HCT116 (cell line): ENCODE results near the gene C14orf132. TPM values are rescaled to one million over a fixed set of nuclear protein-coding genes. Genes with fewer than 3 reads are reported as not detected.

ENCODE experiments used
- ATAC-seq: fragments of 200-7000 bp; cut with Tn5 transposase; 2 replicates; pipeline ENCODE4 v1.9.1; 2020; ENCODE audit warnings: mild to moderate bottlenecking, moderate library complexity
- BruUV-seq: library from RNA; stranded (reverse); fragments of 400-500 nt; replicated peaks from 2 replicates; lab custom pipeline; 2021; lab: Mats Ljungman, UMichigan
- CTCF ChIA-PET: fragments of 300-600 bp; sonication (Branson Sonifier 250); formaldehyde crosslinking; loops from one replicate; lab custom pipeline; 2021; ENCODE audit warnings: antibody characterized with exemption; lab: Charles Lee
- POLR2A ChIA-PET: fragments of 300-600, 350-600 bp; sonication (Branson Sonifier 250); formaldehyde crosslinking; loops from one replicate; lab custom pipeline; 2021; ENCODE audit warnings: antibody characterized with exemption; lab: Charles Lee
- RAD21 ChIA-PET, 2 experiments: fragments of 300-600 bp; sonication (Branson Sonifier 250); formaldehyde crosslinking; loops; one replicate each; lab custom pipeline; 2023; ENCODE audit warnings: low total read pairs in 2 of 2; ENCODE audit not compliant: uncharacterized antibody in 2 of 2, unreplicated experiment in 2 of 2, low non-redundant PET in 1 of 2; lab: Charles Lee
- DNase-seq: peaks from one replicate; pipeline ENCODE4 v3.0.0-alpha.2; 2010; ENCODE audit warnings: low read depth, low spot score
- H2AFZ ChIP-seq: fragments of 200-600 bp; shearing (Covaris generic), sonication (generic); 2 replicates; pipeline ENCODE4 v1.6.1; 2017; ENCODE audit warnings: low read depth, mixed run types, mixed read lengths, antibody characterized with exemption, low read length; ENCODE audit not compliant: poor library complexity, severe bottlenecking
- H3K27ac ChIP-seq: 2 replicates; pipeline ENCODE4 v1.5.1; 2012; ENCODE audit warnings: low read depth, low read length
- H3K27me3 ChIP-seq: fragments of 200-600 bp; sonication (generic); 2 replicates; pipeline ENCODE4 v1.6.1; 2016; ENCODE audit warnings: mixed run types, low read length, mixed read lengths; ENCODE audit not compliant: insufficient read depth
- H3K36me3 ChIP-seq, 2 experiments: fragments of 200-500 bp in 1 of 2; fragments of 200-600 bp in 1 of 2; sonication (Bioruptor generic) in 1 of 2; sonication (generic) in 1 of 2; 2 replicates each; pipeline versions ENCODE4 v1.5.1 to v1.6.1; 2014 to 2016; ENCODE audit warnings: low read length in 2 of 2, inconsistent platforms in 1 of 2, mixed read lengths in 1 of 2, mixed run types in 1 of 2; ENCODE audit not compliant: insufficient read depth in 2 of 2, control insufficient read depth in 1 of 2
- H3K4me1 ChIP-seq, 2 experiments: fragments of 200-600 bp in 1 of 2; sonication (generic) in 1 of 2; 2 replicates each; pipeline versions ENCODE4 v1.5.1 to v1.6.1; 2012 to 2017; ENCODE audit warnings: low read length in 2 of 2, inconsistent platforms in 1 of 2, mild to moderate bottlenecking in 1 of 2, mixed read lengths in 1 of 2, mixed run types in 1 of 2, moderate library complexity in 1 of 2; ENCODE audit not compliant: insufficient read depth in 2 of 2, control insufficient read depth in 1 of 2
- H3K4me2 ChIP-seq: fragments of 200-600 bp; sonication (generic); 2 replicates; pipeline ENCODE4 v1.6.1; 2017; ENCODE audit warnings: mixed run types, low read length, mixed read lengths
- H3K4me3 ChIP-seq, 2 experiments: fragments of 200-600 bp in 1 of 2; sonication (generic) in 1 of 2; replicated peaks in 1 of 2; 2 replicates each; pipeline ENCODE4 v1.5.1; 2011 to 2016; ENCODE audit warnings: low read length in 2 of 2, control low read depth in 1 of 2, low read depth in 1 of 2, mild to moderate bottlenecking in 1 of 2, mixed read lengths in 1 of 2, mixed run types in 1 of 2
- H3K79me2 ChIP-seq: fragments of 200-600 bp; sonication (generic); 2 replicates; pipeline ENCODE4 v1.6.1; 2017; ENCODE audit warnings: mild to moderate bottlenecking, mixed run types, low read length, moderate library complexity, mixed read lengths; ENCODE audit not compliant: insufficient read depth
- H3K9ac ChIP-seq: fragments of 200-600 bp; sonication (generic); 2 replicates; pipeline ENCODE4 v1.6.1; 2016; ENCODE audit warnings: low read length, mixed read lengths
- H3K9me2 ChIP-seq: fragments of 200-600 bp; sonication (generic), shearing (Covaris generic); 2 replicates; pipeline ENCODE4 v1.6.1; 2017; ENCODE audit warnings: mixed run types, mild to moderate bottlenecking, moderate library complexity; ENCODE audit not compliant: insufficient read depth
- H3K9me3 ChIP-seq, 2 experiments: fragments of 200-500 bp in 1 of 2; fragments of 200-600 bp in 1 of 2; sonication (Bioruptor generic) in 1 of 2; sonication (generic) in 1 of 2; 2 replicates each; pipeline ENCODE4 v1.6.1; 2014 to 2017; ENCODE audit warnings: low read length in 2 of 2, mixed read lengths in 2 of 2, inconsistent platforms in 1 of 2, low read depth in 1 of 2, mild to moderate bottlenecking in 1 of 2, mixed run types in 1 of 2, moderate library complexity in 1 of 2; ENCODE audit not compliant: control insufficient read depth in 1 of 2, insufficient read depth in 1 of 2
- H4K20me1 ChIP-seq: fragments of 200-600 bp; sonication (generic), shearing (Covaris generic); 2 replicates; pipeline ENCODE4 v1.6.1; 2017; ENCODE audit warnings: mixed run types, mild to moderate bottlenecking, moderate library complexity; ENCODE audit not compliant: insufficient read depth
- CBX3 ChIP-seq: IDR thresholded peaks from 2 replicates; pipeline ENCODE4 v1.6.1; 2012; ENCODE audit warnings: low read depth
- CTCF ChIP-seq, 3 experiments: fragments of 200-600 bp in 1 of 3; sonication (generic) in 1 of 3; IDR thresholded peaks in 2 of 3; conservative IDR thresholded peaks in 1 of 3; 2 replicates each; pipeline ENCODE4 v1.5.1; 2012 to 2017; ENCODE audit warnings: low read depth in 2 of 3, low read length in 2 of 3, antibody characterized with exemption in 1 of 3, borderline replicate concordance in 1 of 3, control low read depth in 1 of 3, mild to moderate bottlenecking in 1 of 3, mixed read lengths in 1 of 3, mixed run types in 1 of 3, moderate library complexity in 1 of 3; ENCODE audit not compliant: insufficient read depth in 1 of 3
- EZH2 ChIP-seq: fragments of 200-600 bp; sonication (generic); IDR thresholded peaks from 2 replicates; pipeline ENCODE4 v1.6.1; 2017; ENCODE audit warnings: antibody characterized with exemption, mixed run types
- EZH2phosphoT487 ChIP-seq: fragments of 200-600 bp; IDR thresholded peaks from 2 replicates; pipeline ENCODE4 v1.6.1; 2018; ENCODE audit warnings: antibody characterized with exemption, borderline replicate concordance
- RAD21 ChIP-seq: IDR thresholded peaks from 2 replicates; pipeline ENCODE4 v1.6.1; 2012; ENCODE audit warnings: low read depth, mild to moderate bottlenecking
- REST ChIP-seq: IDR thresholded peaks from 2 replicates; pipeline ENCODE4 v1.6.1; 2012; ENCODE audit warnings: low read depth
- SIN3A ChIP-seq: IDR thresholded peaks from 2 replicates; pipeline ENCODE4 v1.6.1; 2012; ENCODE audit warnings: low read depth
- SRF ChIP-seq: IDR thresholded peaks from 2 replicates; pipeline ENCODE4 v1.6.1; 2012; ENCODE audit warnings: low read depth
- TCF7L2 ChIP-seq: IDR thresholded peaks from 2 replicates; pipeline ENCODE4 v1.7.0; 2011; ENCODE audit warnings: borderline replicate concordance, inconsistent platforms; ENCODE audit not compliant: insufficient read depth, insufficient read length; ENCODE audit errors: extremely low read depth
- ZBTB33 ChIP-seq: IDR thresholded peaks from 2 replicates; pipeline ENCODE4 v1.6.1; 2011; ENCODE audit warnings: mild to moderate bottlenecking, low read length, moderate library complexity; ENCODE audit not compliant: insufficient replicate concordance; ENCODE audit errors: extremely low read depth
- intact Hi-C: fragments of 100-400 bp; cut with micrococcal nuclease; formaldehyde crosslinking; loops from 2 replicates; pipeline ENCODE4 v1.10.0; 2022
- total RNA-seq: library from RNA; stranded (reverse); gene quantifications from one replicate; pipeline ENCODE4 v1.2.1, GENCODE V29; 2021; ENCODE audit not compliant: unreplicated experiment

Gene C14orf132
- total RNA-seq, 1 experiment from 2014 or later = 3.4 TPM

- TF ChIP-seq ZBTB33 = no peak
- TF ChIP-seq REST = no peak
- TF ChIP-seq SIN3A = no peak
- TF ChIP-seq EZH2phosphoT487 = no peak
These were observed 43.5 kb downstream of the C14orf132 start (continued) for GRCh38 chr14:96082420-96083300.

- intact Hi-C loops = no loop called here
- H3K4me2 ChIP-seq = no peak overlapping the region
- no peaks in the 10 kb centered on the region for H4K20me1 ChIP-seq
- no peaks in the 10 kb centered on the region for H3K27me3 ChIP-seq
- H3K27ac ChIP-seq = no peak overlapping the region
- no peak for TF ChIP-seq ZBTB33
- no peak for TF ChIP-seq RAD21
- no peak for TF ChIP-seq SRF
- TF ChIP-seq TCF7L2 = no peak
- no peak for TF ChIP-seq EZH2
- no peak for TF ChIP-seq CBX3
- TF ChIP-seq CTCF (IDR thresholded peaks at IDR 0.05 in 2 of 3, conservative IDR thresholded peaks at IDR 0.05 in 1 of 3; ENCODE audit: borderline replicate concordance in 1 of 3, insufficient read depth in 1 of 3, low read depth in 2 of 3, low read length in 2 of 3) = no peak
- ChIA-PET RAD21 (no interaction called here), CTCF (interaction anchor here (1.0 to 1.4 kb wide), 2 partner anchors 11 to 15 kb away, joined by 3 to 4 read pairs; no protein-coding TSS in a partner anchor), POLR2A (no interaction called here)
- H3K9me2 ChIP-seq = no peaks in the 10 kb centered on the region
- H2AFZ ChIP-seq = no peak overlapping the region
- H3K9me3 ChIP-seq = no peaks in the 10 kb centered on the region
- no peaks in the 10 kb centered on the region for H3K79me2 ChIP-seq
- H3K9ac ChIP-seq = no peak overlapping the region
- no peaks in the 10 kb centered on the region; a peak in 1 of 4 replicates for H3K36me3 ChIP-seq
- no TSS peak for BruUV-seq
- peaks cover 11 to 30% of the 10 kb centered on the region in 2 experiments for H3K4me1 ChIP-seq
- H3K4me3 ChIP-seq = no peak overlapping the region
- ATAC-seq (0 out of 2 replicates have a peak, but pooled peaks have one; percentile 31), DNase-seq (no peak)
These were observed 44.6 kb downstream of the C14orf132 start for GRCh38 chr14:96083667-96084320.
